SK-N-SH (cell line): ENCODE results near the gene PPP1R12B. TPM values are rescaled to one million over a fixed set of nuclear protein-coding genes. Genes with fewer than 3 reads are reported as not detected.

Source experiments
- CTCF ChIA-PET: fragments of 300-600, 350-600 bp; formaldehyde crosslinking; extraction: SDS; loops from one replicate; lab custom pipeline; 2021; lab: Yijun Ruan, JAX
- POLR2A ChIA-PET: fragments of 350-600 bp; sonication (Branson Sonifier 250); formaldehyde crosslinking; extraction: SDS; loops from one replicate; lab custom pipeline; 2020; ENCODE audit warnings: antibody characterized with exemption, inconsistent platforms; lab: Yijun Ruan, JAX
- DNase-seq: peaks from one replicate; pipeline ENCODE4 v3.0.0; 2012
- H2AFZ ChIP-seq: fragments of 200-600 bp; sonication (generic); 2 replicates; pipeline ENCODE4 v1.8.1; 2016; ENCODE audit warnings: antibody characterized with exemption, mild to moderate bottlenecking, low read depth
- H3F3A ChIP-seq: fragments of 200-600 bp; sonication (generic); replicated peaks from 2 replicates; pipeline ENCODE3; 2016; ENCODE audit warnings: antibody characterized with exemption, mild to moderate bottlenecking; ENCODE audit not compliant: insufficient read depth
- H3K27ac ChIP-seq, 2 experiments: fragments of 200-500 bp in 1 of 2; fragments of 200-600 bp in 1 of 2; sonication (Bioruptor generic) in 1 of 2; sonication (generic), shearing (Covaris generic) in 1 of 2; 2 replicates each; pipeline versions ENCODE4 v1.5.1 to v1.6.1; 2014 to 2016; ENCODE audit warnings: low read depth in 2 of 2, inconsistent platforms in 1 of 2, low read length in 1 of 2, mild to moderate bottlenecking in 1 of 2, mixed read lengths in 1 of 2
- H3K27me3 ChIP-seq: fragments of 200-600 bp; sonication (generic), shearing (Covaris generic); 2 replicates; pipeline ENCODE4 v1.6.1; 2016; ENCODE audit warnings: mixed run types; ENCODE audit not compliant: insufficient read depth
- H3K36me3 ChIP-seq, 2 experiments: fragments of 200-500 bp in 1 of 2; fragments of 200-600 bp in 1 of 2; sonication (Bioruptor generic) in 1 of 2; sonication (generic) in 1 of 2; replicated peaks in 1 of 2; 2 replicates each; pipeline versions ENCODE3 to v1.5.1; 2014 to 2016; ENCODE audit warnings: low read length in 1 of 2, mild to moderate bottlenecking in 1 of 2; ENCODE audit not compliant: insufficient read depth in 2 of 2, control insufficient read depth in 1 of 2
- H3K4me1 ChIP-seq, 2 experiments: fragments of 200-500 bp in 1 of 2; fragments of 200-600 bp in 1 of 2; sonication (Bioruptor generic) in 1 of 2; sonication (generic), shearing (Covaris generic) in 1 of 2; 2 replicates each; pipeline versions ENCODE4 v1.5.1 to v1.6.1; 2014 to 2016; ENCODE audit warnings: low read depth in 1 of 2, low read length in 1 of 2, mixed run types in 1 of 2; ENCODE audit not compliant: insufficient read depth in 2 of 2, control insufficient read depth in 1 of 2
- H3K4me2 ChIP-seq: fragments of 200-600 bp; sonication (generic), shearing (Covaris generic); 2 replicates; pipeline ENCODE4 v1.6.1; 2017; ENCODE audit warnings: mixed run types
- H3K4me3 ChIP-seq, 2 experiments: fragments of 200-500 bp in 1 of 2; fragments of 200-600 bp in 1 of 2; sonication (Bioruptor generic) in 1 of 2; sonication (generic), shearing (Covaris generic) in 1 of 2; 2 replicates each; pipeline versions ENCODE4 v1.5.1 to v1.8.1; 2014 to 2016; ENCODE audit warnings: low read depth in 2 of 2, inconsistent platforms in 1 of 2, low read length in 1 of 2, mild to moderate bottlenecking in 1 of 2, mixed read lengths in 1 of 2, moderate library complexity in 1 of 2
- H3K79me2 ChIP-seq: fragments of 200-600 bp; sonication (generic); 2 replicates; pipeline ENCODE4 v1.8.1; 2017; ENCODE audit warnings: mild to moderate bottlenecking; ENCODE audit not compliant: insufficient read depth
- H3K9ac ChIP-seq: fragments of 200-600 bp; sonication (generic); 2 replicates; pipeline ENCODE4 v1.6.1; 2017; ENCODE audit warnings: mixed run types
- H3K9me2 ChIP-seq: fragments of 200-600 bp; sonication (generic); 2 replicates; pipeline ENCODE4 v1.6.1; 2017; ENCODE audit warnings: mixed run types
- H3K9me3 ChIP-seq: fragments of 200-600 bp; sonication (generic); 2 replicates; pipeline ENCODE4 v1.6.1; 2017; ENCODE audit warnings: mixed run types, mild to moderate bottlenecking, moderate library complexity
- H4K20me1 ChIP-seq: fragments of 200-600 bp; sonication (generic); 2 replicates; pipeline ENCODE4 v1.6.1; 2017; ENCODE audit warnings: mild to moderate bottlenecking, mixed run types; ENCODE audit not compliant: insufficient read depth
- CHD2 ChIP-seq: fragments of 150-350 bp; IDR thresholded peaks from 2 replicates; pipeline ENCODE4 v1.6.1; 2018; ENCODE audit warnings: low read length; ENCODE audit not compliant: partially characterized antibody
- CTCF ChIP-seq: fragments of 200-600 bp; sonication (generic); IDR thresholded peaks from 2 replicates; pipeline ENCODE4 v1.6.1; 2017; ENCODE audit warnings: antibody characterized with exemption, mild to moderate bottlenecking, moderate library complexity
- ELF1 ChIP-seq: IDR thresholded peaks from 2 replicates; pipeline ENCODE4 v1.4.0; 2012
- EP300 ChIP-seq, 2 experiments: IDR thresholded peaks; 2 replicates each; pipeline versions ENCODE4 v1.4.0 to v1.6.1; 2012; ENCODE audit warnings: borderline replicate concordance in 1 of 2, low read depth in 1 of 2, low read length in 1 of 2
- FOSL2 ChIP-seq: IDR thresholded peaks from 2 replicates; pipeline ENCODE4 v1.4.0; 2012; ENCODE audit warnings: low read depth, mild to moderate bottlenecking, moderate library complexity, borderline replicate concordance
- FOXJ3 ChIP-seq: sonication (generic); formaldehyde crosslinking; IDR thresholded peaks from 2 replicates; pipeline ENCODE4 v1.5.1; 2020; ENCODE audit warnings: mild to moderate bottlenecking, missing genetic modification reagents
- IRF3 ChIP-seq: fragments of 150-350 bp; IDR thresholded peaks from 2 replicates; pipeline ENCODE4 v1.6.1; 2016; ENCODE audit warnings: mild to moderate bottlenecking, low read depth, low read length
- MAX ChIP-seq: IDR thresholded peaks from 2 replicates; pipeline ENCODE4 v1.4.0; 2012; ENCODE audit warnings: low read depth
- MEF2A ChIP-seq: IDR thresholded peaks from 2 replicates; pipeline ENCODE4 v1.4.0; 2012; ENCODE audit warnings: low read depth, borderline replicate concordance
- NFIC ChIP-seq: IDR thresholded peaks from 2 replicates; pipeline ENCODE4 v1.4.0; 2012; ENCODE audit warnings: borderline replicate concordance
- NRF1 ChIP-seq: IDR thresholded peaks from 2 replicates; pipeline ENCODE4 v1.6.1; 2012; ENCODE audit warnings: low read depth, mild to moderate bottlenecking, low read length
- POLR2AphosphoS5 ChIP-seq: IDR thresholded peaks from 2 replicates; pipeline ENCODE4 v1.6.1; 2012; ENCODE audit warnings: low read depth, low read length
- RAD21 ChIP-seq: IDR thresholded peaks from 2 replicates; pipeline ENCODE4 v1.6.1; 2012; ENCODE audit warnings: mild to moderate bottlenecking, low read length
- RCOR1 ChIP-seq: fragments of 150-350 bp; IDR thresholded peaks from 2 replicates; pipeline ENCODE4 v1.6.1; 2017; ENCODE audit warnings: antibody characterized with exemption, low read length
- RXRA ChIP-seq: IDR thresholded peaks from 2 replicates; pipeline ENCODE4 v1.4.0; 2012; ENCODE audit warnings: low read depth, mild to moderate bottlenecking, borderline replicate concordance
- SMC3 ChIP-seq: IDR thresholded peaks from 2 replicates; pipeline ENCODE4 v1.6.1; 2012; ENCODE audit warnings: low read depth, low read length, improper control_type of control experiment
- TEAD4 ChIP-seq: IDR thresholded peaks from 2 replicates; pipeline ENCODE4 v1.4.0; 2012; ENCODE audit warnings: mild to moderate bottlenecking, borderline replicate concordance; ENCODE audit not compliant: insufficient read depth
- USF1 ChIP-seq: IDR thresholded peaks from 2 replicates; pipeline ENCODE4 v1.4.0; 2012; ENCODE audit warnings: low read depth, borderline replicate concordance
- USF2 ChIP-seq: fragments of 150-350 bp; IDR thresholded peaks from 2 replicates; pipeline ENCODE4 v1.6.1; 2017; ENCODE audit warnings: antibody characterized with exemption, low read length, low read depth, borderline replicate concordance
- WGBS: methylation state at CpG from one replicate; pipeline ENCODE4 v1.1.6; 2017; ENCODE audit warnings: low lambda C conversion rate; 5-methylcytosine and 5-hydroxymethylcytosine counted together
- polyA plus RNA-seq, 3 experiments: library from polyadenylated mRNA; depleted of rRNA; stranded (reverse); fragments of >200 nt; gene quantifications; 2 replicates each; pipeline ENCODE4 v1.2.3, GENCODE V29; 2012

PPP1R12B gene
- polyA plus RNA-seq, 1 of the 3 experiments (the other 2 are of a cell fraction) = 2.8 TPM

- Histone ChIP-seq H2AFZ (peak overlapping the region; percentile 36; the same call in 1 of the 2 replicates), H3K4me3 (no peak overlapping the region), H3K27me3 (no peaks in the 10 kb centered on the region), H3K27ac (peak overlapping the region; percentile 82 to 95), H3K79me2 (no peaks in the 10 kb centered on the region), H3K36me3 (no peaks in the 10 kb centered on the region), H3K4me1 (peaks cover 33 to 54% of the 10 kb centered on the region in 2 experiments), H3K9ac (peak overlapping the region; percentile 30; the same call in 1 of the 2 replicates), H3F3A (peaks cover 15% of the 10 kb centered on the region), H3K9me3 (no peaks in the 10 kb centered on the region), H4K20me1 (no peaks in the 10 kb centered on the region), H3K9me2 (no peaks in the 10 kb centered on the region), H3K4me2 (peak overlapping the region; percentile 60)
- TF ChIP-seq FOXJ3 (CRISPR knock-in tag) (no peak), MAX (no peak), RAD21 (no peak), CTCF (no peak), IRF3 (no peak), EP300 (IDR thresholded peaks at IDR 0.05; ENCODE audit: borderline replicate concordance in 1 of 2, low read depth in 1 of 2, low read length in 1 of 2) (no peak), CHD2 (no peak), TEAD4 (no peak), RXRA (no peak), NRF1 (no peak), FOSL2 (no peak), ELF1 (no peak)
- CTCF ChIA-PET = interaction anchor here (0.6 to 7.7 kb wide), 8 partner anchors 12 to 382 kb away, joined by 3 to 57 read pairs (median 3); no protein-coding TSS in a partner anchor
- DNase-seq = no peak
- POLR2A ChIA-PET = no interaction called here
- 86% methylated on average over 4 of the region's 4 CpGs for WGBS
These were observed 240.1 kb downstream of the PPP1R12B start for GRCh38 chr1:202588503-202589189.

- WGBS = 32% methylated on average over 7 of the region's 8 CpGs
- DNase-seq = peak; percentile 45
- Histone ChIP-seq H3K36me3 (no peaks in the 10 kb centered on the region), H3F3A (peaks cover 15% of the 10 kb centered on the region), H3K9me3 (no peaks in the 10 kb centered on the region), H3K79me2 (no peaks in the 10 kb centered on the region), H3K27ac (peak overlapping the region; percentile 82 to 95), H3K9me2 (no peaks in the 10 kb centered on the region), H3K9ac (peak overlapping the region; percentile 46), H3K4me1 (peaks cover 33 to 60% of the 10 kb centered on the region in 2 experiments), H3K4me2 (peak overlapping the region; percentile 60), H4K20me1 (no peaks in the 10 kb centered on the region), H3K27me3 (no peaks in the 10 kb centered on the region), H3K4me3 (no peak overlapping the region), H2AFZ (peak overlapping the region; percentile 36; the same call in 1 of the 2 replicates)
- CTCF ChIA-PET = interaction anchor here (1.0 to 7.7 kb wide), 7 partner anchors 11 to 130 kb away, joined by 3 to 57 read pairs (median 3); no protein-coding TSS in a partner anchor
- POLR2A ChIA-PET = no interaction called here
- TF ChIP-seq NFIC = peak; percentile 97
- TF ChIP-seq SMC3 = no peak
- no peak for TF ChIP-seq RCOR1
- TF ChIP-seq USF2 = no peak
- peak; percentile 73; the same call in 1 of the 2 replicates for TF ChIP-seq MEF2A
- no peak for TF ChIP-seq NRF1
- no peak for TF ChIP-seq RAD21
- TF ChIP-seq TEAD4 = peak; percentile 99
- TF ChIP-seq POLR2AphosphoS5 = peak; percentile 88; the same call in 1 of the 2 replicates
- peak; percentile 65; the same call in 1 of the 2 replicates for TF ChIP-seq USF1
These were observed 240.9 kb downstream of the PPP1R12B start for GRCh38 chr1:202589190-202589930.
